RCC 7860 (cell line): ENCODE measurements around the gene SLC45A3.
"Not testable (repeated sequence)": the region's sequence is repeated elsewhere in the genome, so short reads cannot be mapped to it uniquely, and the experiment has no call there.

ENCODE experiments used
- DNase-seq: peaks from one replicate; pipeline ENCODE4 v3.0.0-alpha.2; 2015; ENCODE audit warnings: low spot score
- FAIRE-seq: peaks from 2 replicates; lab custom pipeline; 2012; peaks lifted over from hg19 to GRCh38; lab: Jason Lieb, UNC

SLC45A3 gene, protein sequence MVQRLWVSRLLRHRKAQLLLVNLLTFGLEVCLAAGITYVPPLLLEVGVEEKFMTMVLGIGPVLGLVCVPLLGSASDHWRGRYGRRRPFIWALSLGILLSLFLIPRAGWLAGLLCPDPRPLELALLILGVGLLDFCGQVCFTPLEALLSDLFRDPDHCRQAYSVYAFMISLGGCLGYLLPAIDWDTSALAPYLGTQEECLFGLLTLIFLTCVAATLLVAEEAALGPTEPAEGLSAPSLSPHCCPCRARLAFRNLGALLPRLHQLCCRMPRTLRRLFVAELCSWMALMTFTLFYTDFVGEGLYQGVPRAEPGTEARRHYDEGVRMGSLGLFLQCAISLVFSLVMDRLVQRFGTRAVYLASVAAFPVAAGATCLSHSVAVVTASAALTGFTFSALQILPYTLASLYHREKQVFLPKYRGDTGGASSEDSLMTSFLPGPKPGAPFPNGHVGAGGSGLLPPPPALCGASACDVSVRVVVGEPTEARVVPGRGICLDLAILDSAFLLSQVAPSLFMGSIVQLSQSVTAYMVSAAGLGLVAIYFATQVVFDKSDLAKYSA

GRCh38 chr1:205680073-205680851 lies at the start of gene SLC45A3:
SLC45A3 (minus strand) TSS chr1:205680509; CDS start chr1:205664656, 15,853 bp downstream.
- FAIRE-seq = no peak
- no peak for DNase-seq

DNA sequence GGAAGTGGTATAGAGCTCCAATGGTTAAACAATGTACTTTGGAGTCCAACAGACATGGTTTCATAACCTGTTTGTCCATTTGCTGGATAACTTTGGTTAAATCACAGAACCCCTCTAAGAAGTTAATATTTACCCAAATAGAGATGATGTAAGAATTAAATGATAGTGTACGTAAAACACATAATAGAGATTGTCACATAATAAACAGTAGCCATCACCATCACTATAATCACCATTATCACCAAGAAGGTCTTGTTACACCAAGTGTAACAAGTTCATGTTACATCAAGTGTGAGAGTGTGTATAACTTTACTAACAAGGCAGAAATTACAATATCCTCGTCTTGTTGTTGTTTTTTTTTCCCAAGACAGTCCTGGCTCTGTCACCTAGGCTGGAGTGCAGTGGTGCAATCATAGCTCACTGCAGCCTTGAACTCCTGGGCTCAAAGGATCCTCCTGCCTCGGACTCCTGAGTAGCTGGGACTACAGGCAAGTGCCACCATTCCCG lies 46.4 kb upstream of the SLC45A3 start:
- no peak for FAIRE-seq
- DNase-seq = no peak

- DNase-seq = no peak
Measured at GRCh38 chr1:205725514-205725913, 45.2 kb upstream of the SLC45A3 start.

GRCh38 chr1:205720740-205721139 lies 40.4 kb upstream of the SLC45A3 start:
- DNase-seq, FAIRE-seq: not testable (repeated sequence)

More at GRCh38 chr1:205725514-205725913, 45.2 kb upstream of the SLC45A3 start:
- no peak for FAIRE-seq

GRCh38 chr1:205719762-205720161 lies 39.5 kb upstream of the SLC45A3 start:
- no peak for FAIRE-seq
- DNase-seq = no peak

- FAIRE-seq (no peak), DNase-seq (no peak)
Measured at GRCh38 chr1:205719015-205719414, 38.7 kb upstream of the SLC45A3 start.

DNA sequence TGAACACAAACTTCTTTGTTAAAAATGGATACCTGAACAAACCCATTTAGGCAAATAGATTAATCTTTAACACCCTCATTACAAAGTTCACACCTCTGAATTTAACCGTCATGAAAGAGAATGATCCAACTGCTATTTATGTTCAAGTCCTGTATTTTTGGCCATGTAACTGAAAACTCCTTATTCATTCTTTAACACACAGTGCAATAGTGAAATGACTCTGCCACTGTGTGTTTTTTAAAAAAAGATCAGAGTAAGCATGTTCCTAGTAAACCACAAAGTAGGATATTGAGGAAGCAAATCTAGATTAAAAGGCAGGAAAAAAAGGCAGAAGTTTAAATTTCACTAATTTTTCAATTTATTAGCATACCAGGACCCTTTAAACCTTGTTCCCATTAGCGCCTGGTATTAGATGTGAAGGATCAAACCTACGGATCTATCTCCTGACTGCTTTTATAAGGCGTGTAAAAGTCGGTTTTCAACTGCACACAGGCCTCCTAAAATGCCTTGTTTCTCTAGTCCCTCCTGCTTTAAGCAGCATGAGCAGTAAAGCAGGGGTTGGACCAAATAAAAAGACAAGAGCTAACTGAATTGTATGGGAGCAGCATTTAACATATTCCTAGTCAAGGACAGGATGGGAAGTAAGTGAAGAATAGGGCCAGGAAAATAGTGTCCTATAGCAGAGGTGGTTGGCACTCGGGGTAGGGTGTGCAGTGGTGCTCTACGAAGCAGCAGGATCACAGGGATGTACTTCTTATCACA lies 36.2 kb upstream of the SLC45A3 start:
- FAIRE-seq (no peak), DNase-seq (no peak)

DNA sequence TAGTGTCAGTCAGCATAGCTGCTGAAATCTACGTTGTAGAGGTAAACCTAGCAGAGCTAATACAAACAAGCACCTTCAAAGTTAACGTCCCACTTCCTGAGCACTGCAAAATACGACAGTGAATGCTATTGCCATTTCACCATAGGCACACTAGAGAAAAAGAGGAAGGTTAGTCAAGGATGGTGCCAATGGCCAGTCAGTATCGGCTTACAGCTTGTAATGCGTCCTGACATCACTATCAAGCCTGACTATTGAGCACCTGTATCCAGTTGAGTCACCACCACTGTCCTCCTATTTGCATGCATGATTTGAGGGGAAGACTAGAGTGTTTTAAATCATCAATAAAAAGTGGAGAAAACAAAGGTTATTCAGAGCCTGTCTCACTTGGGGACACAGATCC lies 35.3 kb upstream of the SLC45A3 start:
- DNase-seq = no peak
- FAIRE-seq = no peak

DNA sequence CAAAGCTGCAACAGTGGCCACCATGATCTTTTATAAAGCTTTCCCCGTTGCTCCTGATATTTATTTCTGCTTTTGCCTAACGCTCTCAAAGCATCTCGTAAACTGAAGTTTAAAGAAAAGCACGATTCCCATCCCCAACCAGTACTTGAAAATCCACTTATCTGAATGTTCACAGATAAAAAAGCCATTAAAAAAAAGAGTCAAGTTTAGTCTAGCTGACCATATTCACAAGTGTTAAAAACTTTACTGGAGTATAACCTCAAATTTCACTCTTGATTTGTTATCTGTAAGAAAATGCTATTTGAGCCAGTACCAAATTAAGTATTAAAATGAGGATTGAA lies 34.6 kb upstream of the SLC45A3 start:
- FAIRE-seq (no peak), DNase-seq (no peak)

DNA sequence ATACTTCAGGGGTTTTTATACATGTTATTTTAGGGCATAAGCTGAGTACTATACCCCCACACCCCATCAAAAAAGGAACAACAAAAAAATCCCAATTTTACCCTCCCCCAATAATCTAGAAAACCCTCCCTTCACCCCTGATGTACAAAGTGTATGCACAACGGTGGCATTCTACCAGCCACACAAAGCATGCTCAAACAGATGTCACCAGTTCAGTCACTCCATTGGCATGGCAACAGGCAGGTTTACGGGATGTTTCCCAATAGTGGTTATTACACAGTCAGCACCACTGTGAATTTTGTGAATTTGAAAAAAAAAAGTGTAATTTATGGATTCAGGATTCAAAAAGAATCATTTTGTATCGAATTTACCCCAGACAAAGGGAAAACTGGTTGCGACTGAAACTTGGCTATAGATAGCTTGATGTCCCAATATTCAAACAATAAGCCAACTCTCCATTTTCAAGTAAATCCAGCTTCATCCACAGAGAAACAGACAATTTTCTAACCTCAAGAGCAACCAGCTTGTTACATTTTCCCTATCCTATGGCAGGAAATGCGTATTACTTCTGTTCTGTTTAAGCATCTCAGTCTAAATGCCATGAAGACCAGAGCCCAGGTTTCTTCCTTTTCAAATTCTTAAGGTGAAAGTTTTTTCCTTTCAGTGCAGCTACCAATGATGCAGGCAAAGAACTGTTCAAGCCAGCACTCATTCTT lies 34.0 kb upstream of the SLC45A3 start:
- FAIRE-seq (no peak), DNase-seq (no peak)

DNA sequence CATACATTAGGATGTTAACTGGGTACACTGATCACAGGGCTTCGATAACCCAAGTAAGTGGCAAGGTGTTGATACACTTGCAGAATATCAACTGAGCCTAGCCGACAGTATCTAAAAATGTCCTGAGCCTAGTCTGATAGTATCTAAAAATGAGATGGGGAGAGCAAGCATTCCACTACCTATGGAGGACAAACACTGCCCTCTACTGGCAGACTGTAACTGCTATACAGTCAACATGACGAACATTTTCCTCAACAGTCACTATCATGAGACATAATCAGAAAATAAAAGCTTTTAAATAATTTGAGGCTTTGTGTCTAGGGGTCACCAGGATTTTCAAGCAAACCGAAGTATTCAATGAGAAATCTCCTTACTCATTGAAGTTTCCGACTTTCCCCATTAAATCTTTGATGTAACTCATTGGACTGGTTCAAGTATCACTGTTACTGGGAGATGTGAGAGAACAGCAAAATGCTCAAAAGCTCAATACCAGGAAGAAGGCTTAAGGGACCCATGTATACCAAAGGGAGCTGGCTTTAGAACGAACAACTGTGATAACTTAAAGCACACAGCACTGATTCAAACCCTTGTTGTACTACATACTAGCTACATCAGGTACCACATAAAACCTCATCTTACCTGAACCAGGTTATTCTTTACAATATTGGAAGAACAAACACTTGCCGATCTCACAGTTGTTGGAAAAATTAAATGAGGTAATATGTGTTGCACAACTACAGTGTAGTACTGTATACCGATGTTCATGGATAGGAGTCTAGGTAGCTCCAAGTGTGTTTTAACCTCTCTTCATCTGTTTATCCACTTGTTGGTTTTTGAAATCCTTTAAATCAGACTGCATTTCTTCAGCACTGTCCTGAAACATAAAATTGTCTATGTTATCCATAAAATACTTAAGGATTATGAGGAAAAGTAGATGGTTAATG lies 31.1 kb upstream of the SLC45A3 start:
- peak; percentile 15 for FAIRE-seq

GRCh38 chr1:205710201-205711062 lies 30.1 kb upstream of the SLC45A3 start:
- DNase-seq (no peak), FAIRE-seq (no peak)

More for the DNA sequence above, 31.1 kb upstream of the SLC45A3 start:
- peak; percentile 53 for DNase-seq

- no peak for FAIRE-seq
Measured at GRCh38 chr1:205709640-205710039, 29.3 kb upstream of the SLC45A3 start.

DNA sequence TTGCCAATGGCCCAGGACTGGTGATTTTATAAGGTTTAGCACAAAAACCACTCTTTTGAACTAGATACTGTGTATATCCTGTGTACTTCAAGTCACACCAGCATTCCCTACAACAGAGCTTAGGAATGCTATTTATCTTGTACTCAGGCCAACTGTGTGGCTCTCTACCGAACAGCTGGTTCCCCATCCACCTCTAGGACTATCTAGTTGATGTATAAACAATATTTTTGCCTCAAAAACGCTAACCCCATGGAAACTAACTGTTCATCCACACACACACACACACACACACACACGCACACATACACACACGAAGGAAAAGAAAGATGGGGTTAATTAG lies 28.7 kb upstream of the SLC45A3 start:
- no peak for FAIRE-seq
- no peak for DNase-seq

More at GRCh38 chr1:205709640-205710039, 29.3 kb upstream of the SLC45A3 start:
- DNase-seq = no peak

DNA sequence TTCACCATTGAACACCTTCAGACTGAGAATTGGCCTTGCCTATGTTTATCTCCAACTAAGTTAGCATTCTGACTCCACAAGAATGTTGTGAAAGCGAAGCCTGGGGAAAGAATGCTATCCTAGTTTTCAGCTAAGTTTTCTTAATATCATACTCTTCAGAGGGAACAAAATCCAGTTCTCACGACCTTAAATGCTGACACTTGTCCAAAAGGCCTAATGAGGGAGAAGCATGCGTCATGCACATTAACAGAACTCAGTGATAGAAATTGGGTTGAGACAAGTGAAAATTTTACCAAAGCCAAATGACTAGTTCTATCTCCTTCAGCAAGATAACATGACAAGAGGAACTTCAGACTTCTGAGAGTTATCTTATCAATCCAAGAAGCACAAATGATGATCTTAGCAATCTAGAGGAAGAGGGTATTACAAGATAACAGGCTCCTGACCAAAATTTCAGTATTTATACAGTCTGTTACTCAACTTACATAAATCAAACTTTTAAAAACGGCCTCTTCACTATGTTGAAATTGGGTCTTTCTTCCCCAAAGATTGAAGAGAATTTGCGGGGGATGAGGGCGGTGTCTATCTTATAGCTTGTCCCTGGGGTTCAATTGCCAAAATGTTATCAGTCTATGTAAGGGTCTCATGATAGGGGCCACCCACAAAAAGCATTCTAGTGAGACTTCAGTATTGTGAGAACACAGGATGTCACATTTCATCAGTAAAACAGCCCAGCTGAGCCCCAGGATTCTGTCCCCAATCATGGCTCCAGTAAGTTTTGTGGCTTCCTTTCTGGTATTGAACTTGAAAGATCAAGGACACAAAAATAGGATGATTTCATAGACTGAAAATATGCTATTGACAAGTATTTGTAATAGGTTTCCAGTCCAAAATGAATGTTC lies 26.5 kb upstream of the SLC45A3 start:
- DNase-seq (no peak), FAIRE-seq (no peak)

DNA sequence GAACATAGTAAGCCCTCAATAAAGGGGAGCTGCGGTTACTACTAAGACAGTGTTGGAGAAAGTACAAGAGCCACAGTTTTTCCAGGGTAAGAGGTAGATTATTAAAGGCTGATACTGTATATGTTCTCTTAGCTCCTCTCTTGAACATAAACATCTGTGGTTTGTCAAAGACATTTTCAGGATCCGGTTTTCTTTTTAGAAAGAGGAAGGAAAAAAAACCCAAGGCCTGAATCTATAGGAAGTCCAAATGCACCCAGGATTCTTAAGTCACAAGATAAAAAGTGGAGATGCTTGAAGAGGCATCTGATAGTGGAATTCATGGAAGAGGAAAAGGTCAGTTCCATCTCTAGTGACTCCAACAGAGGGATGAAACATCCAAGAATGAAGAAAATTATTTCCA lies 24.6 kb upstream of the SLC45A3 start:
- FAIRE-seq = no peak
- DNase-seq = no peak

DNA sequence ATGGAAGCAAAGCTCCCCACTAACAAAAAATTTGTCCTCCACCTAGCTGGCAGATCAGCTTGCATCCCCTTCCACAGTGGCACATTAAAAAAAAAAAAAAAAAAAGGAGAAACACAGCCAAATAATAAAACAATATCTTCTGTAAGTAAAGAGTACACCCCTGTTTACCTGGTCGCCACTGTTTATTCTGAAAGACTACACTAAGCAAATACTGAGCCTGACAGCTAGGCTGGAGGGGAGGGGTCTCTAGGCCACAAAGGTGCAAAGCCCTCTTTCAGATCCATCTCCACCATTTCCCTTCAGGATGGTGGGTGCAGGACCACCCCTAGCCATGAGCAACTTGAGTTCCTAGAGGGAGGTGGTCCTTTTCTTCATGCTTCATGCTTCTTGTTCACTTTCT lies 22.8 kb upstream of the SLC45A3 start:
- no peak for DNase-seq
- FAIRE-seq = no peak
